ENCODE measurements around the gene AGBL4. TPM values are rescaled to one million over a fixed set of nuclear protein-coding genes. Genes with fewer than 3 reads are reported as not detected.

Gene AGBL4
- total RNA-seq, 1 experiment from 2014 or later = not detected

DNA sequence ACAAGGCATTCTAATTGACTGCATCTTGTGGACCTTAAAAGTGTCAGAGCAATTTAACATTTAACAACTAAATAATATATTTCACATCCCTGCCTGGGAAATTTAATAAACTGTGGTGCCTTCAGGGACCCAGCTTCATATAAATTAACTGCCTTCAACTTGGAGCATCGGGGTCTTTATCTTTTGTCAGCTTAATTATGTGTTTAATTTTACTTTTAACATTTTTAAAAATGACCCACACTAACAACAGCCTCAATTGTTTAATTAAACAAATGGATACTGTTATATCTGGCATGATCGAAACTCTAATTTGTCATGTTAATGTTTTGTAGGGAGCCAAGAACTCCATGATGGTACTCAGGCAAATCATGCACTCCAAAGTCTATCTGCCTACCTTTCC, 857.7 kb downstream of the AGBL4 start:
- H3K36me3 Mint-ChIP-seq (ENCODE audit: insufficient read depth, unreplicated experiment) = no peaks in the 10 kb centered on the region
- TF ChIP-seq, protein P1, sequence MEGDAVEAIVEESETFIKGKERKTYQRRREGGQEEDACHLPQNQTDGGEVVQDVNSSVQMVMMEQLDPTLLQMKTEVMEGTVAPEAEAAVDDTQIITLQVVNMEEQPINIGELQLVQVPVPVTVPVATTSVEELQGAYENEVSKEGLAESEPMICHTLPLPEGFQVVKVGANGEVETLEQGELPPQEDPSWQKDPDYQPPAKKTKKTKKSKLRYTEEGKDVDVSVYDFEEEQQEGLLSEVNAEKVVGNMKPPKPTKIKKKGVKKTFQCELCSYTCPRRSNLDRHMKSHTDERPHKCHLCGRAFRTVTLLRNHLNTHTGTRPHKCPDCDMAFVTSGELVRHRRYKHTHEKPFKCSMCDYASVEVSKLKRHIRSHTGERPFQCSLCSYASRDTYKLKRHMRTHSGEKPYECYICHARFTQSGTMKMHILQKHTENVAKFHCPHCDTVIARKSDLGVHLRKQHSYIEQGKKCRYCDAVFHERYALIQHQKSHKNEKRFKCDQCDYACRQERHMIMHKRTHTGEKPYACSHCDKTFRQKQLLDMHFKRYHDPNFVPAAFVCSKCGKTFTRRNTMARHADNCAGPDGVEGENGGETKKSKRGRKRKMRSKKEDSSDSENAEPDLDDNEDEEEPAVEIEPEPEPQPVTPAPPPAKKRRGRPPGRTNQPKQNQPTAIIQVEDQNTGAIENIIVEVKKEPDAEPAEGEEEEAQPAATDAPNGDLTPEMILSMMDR (IDR thresholded peaks at IDR 0.05; ENCODE audit: insufficient read depth in 1 of 2, low read depth in 1 of 2, low read length in 1 of 2, severe bottlenecking in 1 of 2, unreplicated experiment in 1 of 2) = no peak
- ChIA-PET CTCF (no interaction called here), POLR2A (no interaction called here)
- peaks cover 37% of the 10 kb centered on the region for H3K9me3 Mint-ChIP-seq (ENCODE audit: unreplicated experiment)
- Histone ChIP-seq H3K9me3 (no peaks in the 10 kb centered on the region), H3K4me3 (ENCODE audit: low read depth, low read length) (no peak overlapping the region), H3K36me3 (ENCODE audit: control insufficient read depth, insufficient read depth, low read length) (no peaks in the 10 kb centered on the region), H3K27me3 (replicated peaks; ENCODE audit: control insufficient read depth, insufficient read depth, low read length) (no peaks in the 10 kb centered on the region), H3K4me1 (0 out of 2 replicates have a peak, but pooled peaks cover 4% of the 10 kb centered on the region)
- intact Hi-C loops (cut with micrococcal nuclease; ENCODE audit: unreplicated experiment) = no loop called here
- BruUV-seq (replicated peaks) = no TSS peak
- no peaks in the 10 kb centered on the region for H3K27me3 Mint-ChIP-seq (ENCODE audit: insufficient read depth, unreplicated experiment)
- H3K27ac Mint-ChIP-seq (ENCODE audit: unreplicated experiment) = no peak overlapping the region
- no peak for DNase-seq
- H3K4me3 Mint-ChIP-seq (ENCODE audit: unreplicated experiment) = no peak overlapping the region
- no peaks in the 10 kb centered on the region for H3K4me1 Mint-ChIP-seq (ENCODE audit: low read depth, unreplicated experiment)

DNA sequence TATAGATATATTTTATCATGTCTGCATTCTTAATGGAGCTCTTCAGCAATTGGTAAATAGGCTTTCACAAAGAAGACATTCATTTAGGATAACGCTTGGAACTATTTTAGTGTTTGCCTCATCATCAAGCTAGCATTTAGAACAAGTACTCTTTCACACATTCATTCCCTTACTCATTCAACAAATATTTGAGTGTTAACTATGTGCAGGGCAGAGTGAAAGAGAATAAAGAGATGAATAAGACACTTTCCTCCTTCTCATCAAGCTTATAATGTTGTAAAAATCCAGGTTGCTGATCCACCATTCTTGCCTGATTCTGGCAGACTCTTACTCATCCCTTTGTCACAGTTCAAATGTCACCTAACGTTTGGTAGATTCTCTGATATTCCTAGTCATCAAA, 860.7 kb downstream of the AGBL4 start:
- DNase-seq = no peak
- H3K36me3 ChIP-seq (ENCODE audit: control insufficient read depth, insufficient read depth, low read length) = no peaks in the 10 kb centered on the region
- H3K9me3 ChIP-seq = no peaks in the 10 kb centered on the region
- H3K36me3 Mint-ChIP-seq (ENCODE audit: insufficient read depth, unreplicated experiment) = no peaks in the 10 kb centered on the region
- BruUV-seq (replicated peaks) = no TSS peak
- H3K9me3 Mint-ChIP-seq (ENCODE audit: unreplicated experiment) = peaks cover 49% of the 10 kb centered on the region
- ChIA-PET POLR2A (interaction anchor here (0.5 kb wide), 1 partner anchor 940 kb away, joined by 3 read pairs; no protein-coding TSS in a partner anchor), CTCF (no interaction called here)
- H3K4me1 ChIP-seq = 0 out of 2 replicates have a peak, but pooled peaks cover 4% of the 10 kb centered on the region
- no peak overlapping the region for H3K27ac Mint-ChIP-seq (ENCODE audit: unreplicated experiment)
- no peaks in the 10 kb centered on the region for H3K4me1 Mint-ChIP-seq (ENCODE audit: low read depth, unreplicated experiment)
- H3K4me3 ChIP-seq (ENCODE audit: low read depth, low read length) = no peak overlapping the region
- intact Hi-C loops (cut with micrococcal nuclease; ENCODE audit: unreplicated experiment) = no loop called here
- TF ChIP-seq, protein P1 (IDR thresholded peaks at IDR 0.05; ENCODE audit: insufficient read depth in 1 of 2, low read depth in 1 of 2, low read length in 1 of 2, severe bottlenecking in 1 of 2, unreplicated experiment in 1 of 2) = no peak
- H3K27me3 ChIP-seq (replicated peaks; ENCODE audit: control insufficient read depth, insufficient read depth, low read length) = no peaks in the 10 kb centered on the region
- no peaks in the 10 kb centered on the region for H3K27me3 Mint-ChIP-seq (ENCODE audit: insufficient read depth, unreplicated experiment)
- no peak overlapping the region for H3K4me3 Mint-ChIP-seq (ENCODE audit: unreplicated experiment)

DNA sequence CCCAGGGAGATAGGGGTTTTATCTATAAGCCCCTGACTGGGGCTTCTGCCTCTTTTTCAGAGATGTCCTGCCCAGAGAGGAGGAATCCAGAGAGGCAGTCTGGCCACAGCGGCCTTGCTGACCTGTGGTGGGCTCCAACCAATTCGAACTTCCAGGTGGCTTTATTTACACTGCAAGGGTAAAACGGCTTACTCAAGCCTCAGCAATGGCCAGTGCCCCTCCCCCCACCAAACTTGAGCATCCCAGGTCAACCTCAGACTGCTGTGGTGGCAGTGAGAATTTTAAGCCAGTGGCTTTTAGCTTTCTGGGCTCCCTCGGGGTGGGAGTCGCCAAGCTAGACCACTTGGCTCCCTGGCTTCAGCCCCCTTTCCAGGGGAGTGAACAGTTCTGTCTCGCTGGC, 863.1 kb downstream of the AGBL4 start:
- Histone ChIP-seq H3K27me3 (replicated peaks; ENCODE audit: control insufficient read depth, insufficient read depth, low read length) (no peaks in the 10 kb centered on the region), H3K4me1 (0 out of 2 replicates have a peak, but pooled peaks cover 4% of the 10 kb centered on the region), H3K9me3 (no peaks in the 10 kb centered on the region), H3K4me3 (ENCODE audit: low read depth, low read length) (no peak overlapping the region), H3K36me3 (ENCODE audit: control insufficient read depth, insufficient read depth, low read length) (no peaks in the 10 kb centered on the region)
- Mint-ChIP-seq H3K9me3 (ENCODE audit: unreplicated experiment) (peaks cover 36% of the 10 kb centered on the region), H3K27me3 (ENCODE audit: insufficient read depth, unreplicated experiment) (no peaks in the 10 kb centered on the region), H3K4me3 (ENCODE audit: unreplicated experiment) (no peak overlapping the region), H3K27ac (ENCODE audit: unreplicated experiment) (no peak overlapping the region), H3K4me1 (ENCODE audit: low read depth, unreplicated experiment) (no peaks in the 10 kb centered on the region), H3K36me3 (ENCODE audit: insufficient read depth, unreplicated experiment) (no peaks in the 10 kb centered on the region)
- no peak for DNase-seq
- BruUV-seq (replicated peaks) = no TSS peak
- TF ChIP-seq, protein P1 (IDR thresholded peaks at IDR 0.05; ENCODE audit: insufficient read depth in 1 of 2, low read depth in 1 of 2, low read length in 1 of 2, severe bottlenecking in 1 of 2, unreplicated experiment in 1 of 2) = no peak
- ChIA-PET CTCF (no interaction called here), POLR2A (no interaction called here)
- intact Hi-C loops (cut with micrococcal nuclease; ENCODE audit: unreplicated experiment) = no loop called here
